LoVo (cell line): ENCODE results near the gene NEB.
"Not testable (repeated sequence)": the region's sequence is repeated elsewhere in the genome, so short reads cannot be mapped to it uniquely, and the experiment has no call there.

Experiments
- DNase-seq: peaks from one replicate; pipeline ENCODE4 v3.0.0-alpha.2; 2016; ENCODE audit warnings: low spot score

NEB gene

GRCh38 chr2:151649400-151649799, 84.9 kb downstream of the NEB start:
- DNase-seq, result no peak

GRCh38 chr2:151646512-151646911, 87.8 kb downstream of the NEB start:
- not testable (repeated sequence) for DNase-seq

- no peak for DNase-seq
These were observed 89.7 kb downstream of the NEB start for GRCh38 chr2:151644580-151644979.

- not testable (repeated sequence) for DNase-seq
These were observed 92.4 kb downstream of the NEB start for GRCh38 chr2:151641895-151642294.

- DNase-seq, result no peak
These were observed 94.2 kb downstream of the NEB start for GRCh38 chr2:151640087-151640486.

- no peak for DNase-seq
These were observed 95.3 kb downstream of the NEB start for GRCh38 chr2:151638990-151639389.

- no peak for DNase-seq
These were observed 95.9 kb downstream of the NEB start for GRCh38 chr2:151638191-151638933.

- no peak for DNase-seq
These were observed 97.0 kb downstream of the NEB start for GRCh38 chr2:151637271-151637781.

- DNase-seq, result no peak
These were observed 99.4 kb downstream of the NEB start for GRCh38 chr2:151634736-151635467.

- peak; percentile 3 for DNase-seq
These were observed 101.2 kb downstream of the NEB start for GRCh38 chr2:151632993-151633565.

GRCh38 chr2:151630372-151630771, 103.9 kb downstream of the NEB start:
- DNase-seq, result no peak

- no peak for DNase-seq
These were observed 106.9 kb downstream of the NEB start for GRCh38 chr2:151627353-151627752.

GRCh38 chr2:151624271-151624670, 110.0 kb downstream of the NEB start:
- DNase-seq, result no peak

- DNase-seq, result no peak
These were observed 110.6 kb downstream of the NEB start for GRCh38 chr2:151623631-151624030.

GRCh38 chr2:151620761-151621160, 113.5 kb downstream of the NEB start:
- DNase-seq, result no peak

- no peak for DNase-seq
These were observed 114.8 kb downstream of the NEB start for GRCh38 chr2:151619337-151619989.

- no peak for DNase-seq
These were observed 117.4 kb downstream of the NEB start for GRCh38 chr2:151616760-151617339.

- no peak for DNase-seq
These were observed 119.5 kb downstream of the NEB start for GRCh38 chr2:151614606-151615306.

- no peak for DNase-seq
These were observed 120.1 kb downstream of the NEB start for GRCh38 chr2:151614159-151614558.

- no peak for DNase-seq
These were observed 122.9 kb downstream of the NEB start for GRCh38 chr2:151611351-151611750.

- DNase-seq, result no peak
These were observed 124.0 kb downstream of the NEB start for GRCh38 chr2:151610310-151610709.
